GM19239 (cell line): Measurements from ENCODE around the gene CDK8.
"Not testable (repeated sequence)": the region's sequence is repeated elsewhere in the genome, so short reads cannot be mapped to it uniquely, and the experiment has no call there.

Experiments
- DNase-seq: peaks from one replicate; pipeline ENCODE4 v3.0.0; 2011; ENCODE audit warnings: low spot score; ENCODE audit not compliant: insufficient read length
- FAIRE-seq: peaks from 2 replicates; lab custom pipeline; 2011; peaks lifted over from hg19 to GRCh38; lab: Jason Lieb, UNC

Gene CDK8

DNA sequence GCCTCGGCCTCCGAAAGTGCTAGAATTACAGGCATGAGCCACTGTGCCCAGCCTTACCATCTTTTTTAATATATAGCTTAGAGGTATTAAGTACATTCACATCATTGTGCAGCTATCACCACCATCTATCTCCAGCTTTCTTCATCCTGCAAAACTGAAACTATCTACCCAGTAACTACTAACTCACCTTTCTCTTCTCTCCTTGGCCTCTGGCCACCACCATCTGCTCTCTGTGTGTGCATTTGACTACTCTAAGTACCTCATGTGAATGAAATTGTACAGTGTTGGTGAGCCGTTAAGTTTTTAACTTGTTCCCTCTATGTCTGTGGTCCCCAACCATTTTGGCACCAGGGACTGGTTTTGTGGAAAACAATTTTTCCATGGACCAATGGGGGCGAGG lies 56.1 kb downstream of the CDK8 start:
- FAIRE-seq (no peak), DNase-seq (no peak)

DNA sequence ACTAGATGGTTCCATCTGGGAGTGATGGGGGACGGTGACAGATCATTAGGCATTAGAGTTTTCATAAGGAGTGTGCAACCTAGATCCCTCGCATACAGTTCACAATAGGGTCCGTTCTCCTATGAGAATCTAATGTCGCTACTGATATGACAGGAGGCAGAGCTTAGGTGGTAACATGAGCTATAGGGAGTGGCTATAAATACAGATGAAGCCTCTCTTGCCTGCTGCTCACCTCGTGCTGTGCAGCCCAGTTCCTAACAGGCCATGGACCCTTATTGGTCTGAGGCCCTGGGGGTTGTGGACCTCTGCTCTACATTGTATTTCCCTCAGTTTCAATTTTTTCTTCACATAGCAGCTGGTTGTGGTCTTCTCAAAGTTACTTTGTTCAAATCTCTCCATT lies 56.5 kb downstream of the CDK8 start:
- no peak for DNase-seq
- FAIRE-seq: no peak

DNA sequence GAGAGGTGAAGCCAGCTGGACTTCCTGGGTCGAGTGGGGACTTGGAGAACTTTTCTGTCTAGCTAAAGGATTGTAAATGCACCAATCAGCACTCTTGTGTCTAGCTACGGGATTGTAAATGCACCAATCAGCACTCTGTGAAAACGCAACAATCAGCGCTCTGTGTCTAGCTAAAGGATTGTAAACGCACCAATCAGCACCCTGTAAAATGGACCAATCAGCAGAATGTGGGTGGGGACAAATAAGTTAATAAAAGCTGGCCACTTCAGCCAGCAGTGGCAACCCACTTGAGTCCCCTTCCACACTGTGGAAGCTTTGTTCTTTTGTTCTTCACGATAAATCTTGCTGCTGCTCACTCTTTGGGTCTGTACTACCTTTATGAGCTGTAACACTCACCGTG lies 58.1 kb downstream of the CDK8 start:
- not testable (repeated sequence) for DNase-seq, FAIRE-seq

DNA sequence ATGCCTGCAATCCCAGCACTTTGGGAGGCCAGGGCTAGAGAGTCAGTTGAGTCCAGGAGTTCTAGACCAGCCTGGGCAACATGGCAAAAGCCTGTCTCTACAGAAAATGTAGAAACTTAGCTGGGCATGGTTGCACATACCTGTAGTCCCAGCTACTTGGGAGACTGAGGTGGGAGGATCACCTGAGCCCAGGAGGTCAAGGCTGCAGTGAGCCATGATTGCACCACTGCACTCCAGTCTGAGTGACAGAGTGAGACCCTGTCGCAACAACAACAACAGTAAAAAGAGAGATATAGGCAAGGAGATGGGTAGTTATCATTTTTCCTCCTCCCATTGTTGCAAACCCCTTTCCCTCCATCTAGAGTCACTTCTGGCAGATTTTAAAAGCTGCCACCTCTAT lies 62.2 kb downstream of the CDK8 start:
- not testable (repeated sequence) for DNase-seq, FAIRE-seq

DNA sequence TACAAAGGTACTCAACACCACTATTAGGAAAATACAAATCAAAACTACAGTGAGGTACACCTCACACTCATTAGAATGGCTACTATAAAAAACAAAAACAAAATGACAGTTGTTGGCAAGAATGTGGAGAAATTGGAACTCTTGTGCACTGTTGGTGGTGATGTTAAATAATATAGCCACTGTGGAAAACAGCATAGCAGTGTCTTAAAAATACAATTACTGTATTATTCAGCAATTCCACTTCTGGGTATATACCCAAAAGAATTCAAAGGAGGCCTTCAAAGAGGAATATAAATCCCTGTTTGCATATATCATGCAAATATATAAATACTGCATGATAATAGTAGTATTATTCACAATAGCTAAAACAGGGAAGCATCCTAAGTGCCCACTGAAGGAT lies 66.8 kb downstream of the CDK8 start:
- no peak for FAIRE-seq
- no peak for DNase-seq

- FAIRE-seq (no peak), DNase-seq (no peak)
These were observed 69.2 kb downstream of the CDK8 start for GRCh38 chr13:26323127-26323526.

DNA sequence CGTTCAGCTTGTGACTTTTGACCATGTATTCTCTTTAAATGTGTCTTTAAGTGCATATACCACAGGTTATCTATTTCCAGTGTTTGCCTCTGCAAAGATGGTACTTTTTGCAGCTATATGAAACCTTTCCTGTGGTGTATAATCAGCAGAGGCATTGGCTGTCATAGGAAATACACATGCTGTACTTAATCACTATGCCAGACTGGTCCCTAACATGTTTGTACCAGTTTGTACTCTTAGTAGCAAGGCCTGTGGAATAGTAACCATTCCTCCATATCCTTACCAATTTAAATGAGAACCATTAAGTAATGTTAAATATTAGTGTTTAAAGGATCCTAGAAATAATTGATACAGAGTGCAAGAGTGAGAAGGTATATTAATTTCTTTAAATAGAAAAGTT lies 69.8 kb downstream of the CDK8 start:
- FAIRE-seq (no peak), DNase-seq (no peak)

GRCh38 chr13:26324294-26324693 lies 70.4 kb downstream of the CDK8 start:
- no peak for DNase-seq

GRCh38 chr13:26324867-26325266 lies 70.9 kb downstream of the CDK8 start:
- FAIRE-seq (no peak), DNase-seq (no peak)

More at GRCh38 chr13:26324294-26324693, 70.4 kb downstream of the CDK8 start:
- FAIRE-seq: peak; percentile 21

DNA sequence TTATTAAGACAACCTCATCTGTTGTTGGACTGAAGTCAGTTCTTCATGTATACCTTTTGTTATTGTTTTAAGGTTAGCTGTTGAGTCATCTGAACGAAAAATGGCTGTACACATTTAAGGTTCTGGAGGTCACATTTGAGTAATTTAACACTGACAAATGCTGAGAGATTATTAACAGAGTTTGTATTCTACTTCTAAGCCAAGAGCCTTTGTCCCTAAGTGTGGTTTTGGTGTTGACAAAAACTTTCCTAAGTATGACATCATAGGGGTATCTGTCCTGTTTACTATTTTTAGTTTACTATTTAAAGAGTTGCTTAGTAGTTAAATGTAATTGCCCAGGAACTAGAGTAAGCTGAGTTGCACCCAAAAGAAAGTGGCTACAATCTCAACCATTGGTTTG lies 71.9 kb downstream of the CDK8 start:
- DNase-seq: peak; percentile 2
- FAIRE-seq: peak; percentile 89

GRCh38 chr13:26326562-26326961 lies 72.6 kb downstream of the CDK8 start:
- DNase-seq: no peak
- FAIRE-seq: no peak

- no peak for FAIRE-seq
- no peak for DNase-seq
These were observed 74.2 kb downstream of the CDK8 start for GRCh38 chr13:26327940-26328725.

- FAIRE-seq: no peak
- DNase-seq: no peak
These were observed 81.2 kb downstream of the CDK8 start for GRCh38 chr13:26335158-26335557.

GRCh38 chr13:26340807-26341206 lies 86.9 kb downstream of the CDK8 start:
- DNase-seq (no peak), FAIRE-seq (no peak)

DNA sequence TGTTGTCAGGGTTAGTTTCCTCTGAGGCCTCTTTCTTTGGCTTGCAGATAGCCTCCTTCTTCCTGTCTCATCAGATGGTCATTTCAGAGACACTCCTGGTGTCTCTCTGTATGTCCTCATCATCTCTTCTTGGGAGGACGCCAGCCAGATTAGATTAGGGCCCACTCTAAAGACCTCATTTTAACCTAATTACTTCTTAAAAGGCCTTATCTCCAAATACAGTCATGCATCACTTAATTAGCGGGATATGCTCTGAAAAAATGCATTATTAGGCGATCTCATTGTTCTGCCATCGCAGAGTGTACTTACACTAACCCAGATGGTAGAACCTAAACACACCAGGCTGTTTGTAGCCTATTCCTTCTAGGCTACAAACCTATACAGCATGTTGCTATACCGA lies 89.0 kb downstream of the CDK8 start:
- DNase-seq (no peak), FAIRE-seq (no peak)

- FAIRE-seq: no peak
- no peak for DNase-seq
These were observed 89.9 kb downstream of the CDK8 start for GRCh38 chr13:26343816-26344215.

GRCh38 chr13:26344980-26345379 lies 91.1 kb downstream of the CDK8 start:
- FAIRE-seq (no peak), DNase-seq (no peak)

DNA sequence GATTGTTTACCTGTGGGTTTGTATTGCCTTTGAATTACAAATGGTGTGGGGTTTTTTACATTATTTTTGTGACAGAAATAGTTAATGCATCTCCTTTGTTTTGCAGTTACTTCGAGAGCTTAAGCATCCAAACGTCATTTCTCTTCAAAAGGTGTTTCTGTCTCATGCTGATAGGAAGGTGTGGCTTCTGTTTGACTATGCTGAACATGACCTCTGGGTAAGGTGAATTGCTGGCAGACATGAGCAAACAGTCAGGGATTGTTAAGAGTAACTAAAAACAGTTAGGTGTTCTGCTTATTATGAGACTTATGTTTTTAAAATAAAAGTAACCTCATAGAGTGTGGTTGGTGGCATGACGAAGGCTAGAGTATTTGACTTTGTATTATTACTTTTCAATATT lies 95.0 kb downstream of the CDK8 start:
- DNase-seq (no peak), FAIRE-seq (no peak)

DNA sequence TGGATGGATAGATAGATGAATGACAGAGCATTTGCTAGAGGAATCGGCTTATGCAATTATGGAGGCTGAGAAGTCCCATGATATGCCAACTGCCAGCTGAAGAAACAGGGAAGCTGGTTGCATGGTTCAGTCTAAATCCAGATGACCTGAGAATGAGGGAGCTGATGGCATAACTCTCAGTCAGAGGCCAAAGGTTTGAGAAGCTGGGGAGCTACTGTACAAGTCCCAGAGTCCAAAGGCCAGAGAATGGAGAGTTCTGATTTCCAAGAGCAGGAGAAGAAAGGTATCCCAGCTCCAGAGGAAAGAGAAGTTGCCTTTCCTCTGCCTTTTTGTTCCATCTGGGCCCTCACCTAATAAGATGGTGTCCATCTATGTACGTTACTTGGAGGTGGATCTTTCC lies 108.3 kb downstream of the CDK8 start:
- DNase-seq (no peak), FAIRE-seq (no peak)

DNA sequence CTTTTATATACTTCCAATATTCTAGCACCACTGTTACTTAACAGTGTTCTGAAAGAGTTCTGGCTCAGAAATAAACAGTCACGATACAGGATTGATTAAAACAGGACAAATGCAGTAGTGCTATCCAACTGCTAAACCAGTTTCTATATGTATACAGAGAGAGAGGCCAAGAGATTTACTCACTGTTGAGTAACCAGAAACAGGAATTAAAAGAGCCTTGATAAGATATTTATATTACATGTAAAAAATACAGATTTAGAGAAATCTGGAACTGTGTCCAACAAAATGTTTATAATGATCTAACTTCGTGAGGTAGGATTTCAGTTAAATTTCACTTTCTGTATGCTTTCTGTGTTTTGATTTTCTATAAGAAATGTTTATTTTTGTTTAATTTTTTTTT lies 116.6 kb downstream of the CDK8 start:
- FAIRE-seq (no peak), DNase-seq (no peak)

- FAIRE-seq (no peak), DNase-seq (no peak)
These were observed 118.8 kb downstream of the CDK8 start for GRCh38 chr13:26372747-26373146.

GRCh38 chr13:26376430-26376829 lies 122.5 kb downstream of the CDK8 start:
- FAIRE-seq (no peak), DNase-seq (no peak)
